CD14-positive monocyte (primary cell): ENCODE results near the gene CD96. TPM values are rescaled to one million over a fixed set of nuclear protein-coding genes. Genes with fewer than 3 reads are reported as not detected.

ENCODE experiments used
- DNase-seq, 3 donors: peaks; one replicate each; pipeline ENCODE4 v3.0.0-alpha.2; 2011 to 2022
- H2AFZ ChIP-seq: 2 replicates; pipeline ENCODE4 v1.6.0; 2012; ENCODE audit warnings: mild to moderate bottlenecking, low read depth, low read length, inconsistent platforms; ENCODE audit not compliant: insufficient read depth, poor library complexity, severe bottlenecking
- H3K27ac ChIP-seq, 2 donors: 1 replicate in 1 of 2; 2 replicates in 1 of 2; pipeline ENCODE4 v1.5.1; 2012 to 2013; ENCODE audit warnings: low read length in 2 of 2, control low read depth in 1 of 2, inconsistent platforms in 1 of 2, low read depth in 1 of 2, mild to moderate bottlenecking in 1 of 2
- H3K27me3 ChIP-seq, 2 donors: one replicate each; pipeline versions ENCODE4 v1.6.0 to v1.6.1; 2011 to 2013; ENCODE audit warnings: low read length in 2 of 2; ENCODE audit not compliant: control insufficient read depth in 2 of 2, insufficient read depth in 2 of 2
- H3K36me3 ChIP-seq, 2 donors: replicated peaks in 1 of 2; 1 replicate in 1 of 2; 2 replicates in 1 of 2; pipeline versions ENCODE4 v1.5.1 to v1.6.1; 2012 to 2013; ENCODE audit warnings: low read length in 2 of 2, control low read depth in 1 of 2, inconsistent platforms in 1 of 2, mild to moderate bottlenecking in 1 of 2; ENCODE audit not compliant: insufficient read depth in 2 of 2, control insufficient read depth in 1 of 2
- H3K4me1 ChIP-seq, 2 donors: 1 replicate in 1 of 2; 2 replicates in 1 of 2; pipeline versions ENCODE4 v1.5.1 to v1.6.1; 2012 to 2013; ENCODE audit warnings: low read length in 2 of 2, control low read depth in 1 of 2, inconsistent platforms in 1 of 2, mild to moderate bottlenecking in 1 of 2, moderate library complexity in 1 of 2; ENCODE audit not compliant: insufficient read depth in 2 of 2, control insufficient read depth in 1 of 2
- H3K4me2 ChIP-seq: replicated peaks from 2 replicates; pipeline ENCODE3; 2012; ENCODE audit warnings: low read length, moderate library complexity, mild to moderate bottlenecking; ENCODE audit not compliant: poor library complexity, severe bottlenecking; ENCODE audit errors: extremely low read depth
- H3K4me3 ChIP-seq, 3 experiments: fragments of 200-600 bp in 1 of 3; sonication (generic) in 1 of 3; replicated peaks in 1 of 3; 1 replicate in 2 of 3; 2 replicates in 1 of 3; pipeline ENCODE4 v1.5.1; 2011 to 2013; ENCODE audit warnings: low read length in 3 of 3, mild to moderate bottlenecking in 3 of 3, control low read depth in 2 of 3, low read depth in 2 of 3, inconsistent platforms in 1 of 3, moderate library complexity in 1 of 3
- H3K79me2 ChIP-seq: 2 replicates; pipeline ENCODE4 v1.6.0; 2012; ENCODE audit warnings: mild to moderate bottlenecking, control low read depth, inconsistent platforms, low read length, moderate library complexity; ENCODE audit not compliant: insufficient read depth
- H3K9ac ChIP-seq: 2 replicates; pipeline ENCODE4 v1.6.0; 2017; ENCODE audit warnings: low read length, mild to moderate bottlenecking; ENCODE audit not compliant: insufficient read depth, poor library complexity, severe bottlenecking
- H3K9me3 ChIP-seq, 2 donors: replicated peaks in 1 of 2; 1 replicate in 1 of 2; 2 replicates in 1 of 2; pipeline versions ENCODE4 v1.5.1 to v1.6.1; 2012 to 2013; ENCODE audit warnings: low read length in 2 of 2, control low read depth in 1 of 2; ENCODE audit not compliant: control insufficient read depth in 1 of 2, insufficient read depth in 1 of 2
- H4K20me1 ChIP-seq: 2 replicates; pipeline ENCODE4 v1.6.0; 2012; ENCODE audit warnings: mild to moderate bottlenecking, low read length, control low read depth, moderate library complexity; ENCODE audit not compliant: insufficient read depth
- H3K27ac Mint-ChIP-seq, 7 donors: one replicate each; pipeline ENCODE4 v1.8.0; 2020; ENCODE audit warnings: mild to moderate bottlenecking in 7 of 7, mixed read lengths in 7 of 7, moderate library complexity in 6 of 7, inconsistent platforms in 2 of 7
- H3K27me3 Mint-ChIP-seq, 3 donors: one replicate each; pipeline ENCODE4 v1.8.0; 2021 to 2022; ENCODE audit warnings: low read depth in 3 of 3, mild to moderate bottlenecking in 3 of 3, mixed read lengths in 3 of 3, moderate library complexity in 3 of 3, inconsistent platforms in 1 of 3
- H3K36me3 Mint-ChIP-seq, 2 donors: one replicate each; pipeline ENCODE4 v1.8.0; 2020; ENCODE audit warnings: mixed read lengths in 2 of 2, inconsistent platforms in 1 of 2, mild to moderate bottlenecking in 1 of 2
- H3K4me1 Mint-ChIP-seq: one replicate; pipeline ENCODE4 v1.8.0; 2020; ENCODE audit warnings: mild to moderate bottlenecking, mixed read lengths
- H3K4me3 Mint-ChIP-seq, 2 donors: one replicate each; pipeline ENCODE4 v1.8.0; 2020; ENCODE audit warnings: mild to moderate bottlenecking in 2 of 2, mixed read lengths in 2 of 2, moderate library complexity in 1 of 2
- H3K9me3 Mint-ChIP-seq, 7 donors: one replicate each; pipeline ENCODE4 v1.8.0; 2020 to 2022; ENCODE audit warnings: mixed read lengths in 7 of 7, mild to moderate bottlenecking in 6 of 7, moderate library complexity in 6 of 7, inconsistent platforms in 2 of 7
- CTCF ChIP-seq: fragments of 200-600 bp; IDR thresholded peaks from one replicate; pipeline ENCODE4 v1.8.0; 2022; ENCODE audit warnings: antibody characterized with exemption, mild to moderate bottlenecking
- WGBS: methylation state at CpG from one replicate; pipeline ENCODE4 v1.1.5; 2013; ENCODE audit warnings: missing lambda C conversion rate; ENCODE audit not compliant: insufficient coverage; 5-methylcytosine and 5-hydroxymethylcytosine counted together
- intact Hi-C, 2 donors: fragments of 100-400 bp; cut with micrococcal nuclease; formaldehyde crosslinking; loops; one replicate each; pipeline versions ENCODE4 v1.15.0 to v1.15.1; 2023
- polyA plus RNA-seq, 3 donors: library from polyadenylated mRNA; depleted of rRNA in 1 of 3; unstranded in 2 of 3; stranded (reverse) in 1 of 3; fragments of 300-500 nt in 2 of 3; fragments of >200 nt in 1 of 3; fragmentation: Illumina TruSeq in 2 of 3; gene quantifications; 1 replicate in 2 of 3; 2 replicates in 1 of 3; pipeline ENCODE4 v1.2.3, GENCODE V29; 2012 to 2021

CD96 gene
- polyA plus RNA-seq, 3 donors: 0.05 to 0.97 (median 0.33) TPM

DNA sequence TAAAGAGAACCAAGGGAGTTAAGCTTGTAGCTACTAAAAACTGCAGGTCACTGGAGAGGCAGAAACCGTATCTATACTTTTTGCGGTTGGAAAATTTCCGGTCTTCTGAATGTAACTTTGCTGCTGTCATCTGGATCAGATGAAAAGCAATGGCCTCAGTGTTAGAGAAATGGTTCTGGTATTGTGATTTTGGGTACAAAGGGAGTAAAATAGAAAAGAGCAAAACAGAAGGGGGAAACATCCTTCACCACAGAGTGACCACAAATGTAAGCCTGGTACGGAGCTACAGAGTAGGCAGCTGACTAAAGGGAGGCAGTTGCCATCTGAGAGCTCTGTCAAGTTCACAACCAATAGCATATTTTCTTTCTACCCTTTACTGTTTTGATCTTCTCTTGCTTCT, 5.6 kb downstream of the CD96 start:
- DNase-seq: no peak
- Histone ChIP-seq H3K27me3 (no peaks in the 10 kb centered on the region), H2AFZ (peak overlapping the region; percentile 14), H3K9ac (no peak overlapping the region), H3K9me3 (no peaks in the 10 kb centered on the region), H3K27ac (peak overlapping the region in 1 of 2 donors; percentile 8), H3K36me3 (no peaks in the 10 kb centered on the region), H3K4me1 (peaks cover 12 to 13% of the 10 kb centered on the region in 2 donors), H3K79me2 (no peaks in the 10 kb centered on the region), H3K4me3 (no peak overlapping the region), H4K20me1 (no peaks in the 10 kb centered on the region), H3K4me2 (peak overlapping the region; percentile 8)
- Mint-ChIP-seq H3K4me1 (no peaks in the 10 kb centered on the region), H3K4me3 (peak overlapping the region in 1 of 2 donors; percentile 5), H3K9me3 (no peaks in the 10 kb centered on the region), H3K27me3 (no peaks in the 10 kb centered on the region), H3K27ac (peak overlapping the region in 3 of 7 donors; percentile 2 to 34 (median 32)), H3K36me3 (no peaks in the 10 kb centered on the region)
- WGBS: 0% methylated on average over 4 of the region's 4 CpGs
- no peak for TF ChIP-seq CTCF
- intact Hi-C loops: no loop called here

- DNase-seq: no peak
- H2AFZ ChIP-seq: peak overlapping the region; percentile 14
- H3K4me1 ChIP-seq: peaks cover 12 to 13% of the 10 kb centered on the region in 2 donors
- H3K9ac ChIP-seq: no peak overlapping the region
- H3K27ac Mint-ChIP-seq: peak overlapping the region in 2 of 7 donors; percentile 32 to 34
- H3K27ac ChIP-seq: peak overlapping the region in 1 of 2 donors; percentile 8
- H3K4me1 Mint-ChIP-seq: no peaks in the 10 kb centered on the region
- no peak overlapping the region for H3K4me3 Mint-ChIP-seq
- H4K20me1 ChIP-seq: no peaks in the 10 kb centered on the region
- H3K27me3 Mint-ChIP-seq: no peaks in the 10 kb centered on the region
- H3K36me3 Mint-ChIP-seq: no peaks in the 10 kb centered on the region
- H3K36me3 ChIP-seq: no peaks in the 10 kb centered on the region
- no peaks in the 10 kb centered on the region for H3K9me3 ChIP-seq
- H3K27me3 ChIP-seq: no peaks in the 10 kb centered on the region
- no peaks in the 10 kb centered on the region for H3K9me3 Mint-ChIP-seq
- TF ChIP-seq CTCF: no peak
- no peaks in the 10 kb centered on the region for H3K79me2 ChIP-seq
- WGBS: no CpG with 5 or more reads among the region's 1 CpG
- no peak overlapping the region for H3K4me3 ChIP-seq
- intact Hi-C loops: no loop called here
- H3K4me2 ChIP-seq: peak overlapping the region; percentile 8
Observed at GRCh38 chr3:111548092-111548491, 6.1 kb downstream of the CD96 start.
